Brain microvascular endothelial cell (primary cell): ENCODE results near the gene TCERG1L.

Source experiments
- DNase-seq: peaks from one replicate; pipeline ENCODE4 v3.0.0-alpha.2; 2020
- H3K27ac ChIP-seq: fragments of 250-450 bp; sonication (Bioruptor Pico); 2 replicates; pipeline ENCODE4 v1.5.1; 2020; ENCODE audit warnings: mild to moderate bottlenecking, moderate library complexity
- H3K27me3 ChIP-seq: fragments of 250-450 bp; sonication (Bioruptor Pico); replicated peaks from 2 replicates; pipeline ENCODE4 v1.5.1; 2020; ENCODE audit warnings: mild to moderate bottlenecking
- H3K36me3 ChIP-seq: fragments of 250-450 bp; sonication (Bioruptor Pico); replicated peaks from 2 replicates; pipeline ENCODE4 v1.5.1; 2020; ENCODE audit warnings: mild to moderate bottlenecking
- H3K4me3 ChIP-seq: 2 replicates; pipeline ENCODE4 v1.5.1; 2011; ENCODE audit warnings: low read depth, mild to moderate bottlenecking, control low read depth, low read length, moderate library complexity
- CTCF ChIP-seq: IDR thresholded peaks from 2 replicates; pipeline ENCODE4 v1.5.1; 2011; ENCODE audit warnings: low read depth, mild to moderate bottlenecking, moderate library complexity, low read length, control low read depth, inconsistent platforms; ENCODE audit errors: missing control alignments
- in situ Hi-C: cut with HindIII; loops from 2 replicates; pipeline ENCODE4 v1.10.0; 2017; ENCODE audit warnings: low sequenced_read_pairs, low pct_ligation_motif_present

The TCERG1L gene

DNA sequence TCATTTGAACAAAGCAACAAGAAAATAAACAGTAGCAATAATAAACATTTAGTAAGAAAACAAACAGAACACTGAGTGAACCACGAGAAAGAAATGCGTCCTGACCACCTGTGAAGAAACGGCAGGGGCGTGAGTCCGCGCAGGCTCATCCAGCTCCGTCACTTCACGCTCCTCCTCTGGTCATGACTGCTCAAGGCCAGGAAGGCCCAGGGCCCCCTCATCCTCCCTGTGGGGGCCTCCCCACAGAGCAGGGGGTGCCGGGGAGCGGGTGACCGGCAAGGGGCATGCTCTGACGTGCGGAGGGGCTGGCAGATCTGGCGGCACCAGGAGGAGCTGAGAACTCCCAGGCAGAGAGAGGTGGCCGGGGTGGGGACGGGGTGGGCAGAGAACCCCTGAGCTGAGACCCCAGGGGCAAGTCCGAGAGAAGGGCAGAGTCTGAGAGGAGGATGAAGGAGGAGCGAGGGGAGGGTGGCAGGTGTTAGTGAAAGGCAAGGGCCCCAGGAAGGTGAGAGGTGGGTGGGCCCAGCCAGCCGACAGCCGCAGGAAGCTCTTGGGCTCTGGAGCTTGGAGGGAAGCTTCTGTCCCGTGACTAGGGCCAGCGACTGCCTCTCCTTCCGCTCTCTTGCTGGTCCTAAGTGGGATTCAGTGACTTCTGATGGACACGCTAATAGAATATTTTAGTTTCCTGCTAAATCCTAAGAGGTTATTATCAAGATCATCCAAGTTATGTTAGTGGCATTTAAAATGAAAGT is 223.9 kb downstream of the TCERG1L start:
- in situ Hi-C loops, result no loop called here
- DNase-seq, result no peak
- Histone ChIP-seq H3K27me3 (no peaks in the 10 kb centered on the region), H3K36me3 (no peaks in the 10 kb centered on the region), H3K4me3 (no peak overlapping the region), H3K27ac (no peak overlapping the region)
- TF ChIP-seq CTCF, result no peak

DNA sequence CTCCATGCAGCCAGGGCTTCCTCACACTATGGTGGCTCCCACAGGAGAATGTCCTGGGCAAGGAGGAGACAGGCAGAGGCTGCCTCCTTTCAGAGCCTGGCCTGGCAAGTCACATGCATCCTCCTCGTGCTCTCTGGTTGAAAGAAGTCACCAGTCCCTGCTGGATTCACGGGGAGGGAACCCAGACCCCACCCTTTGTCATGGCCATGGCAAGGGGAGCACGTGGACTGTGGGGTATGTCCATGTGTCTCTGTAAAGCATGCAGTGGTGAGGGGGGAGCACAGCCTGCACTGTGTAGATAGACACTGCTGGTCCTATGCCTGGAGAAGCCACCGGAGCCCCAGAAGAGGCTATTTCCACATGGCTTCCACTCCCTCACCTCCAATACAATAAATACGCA is 225.0 kb downstream of the TCERG1L start:
- Histone ChIP-seq H3K27ac (no peak overlapping the region), H3K27me3 (no peaks in the 10 kb centered on the region), H3K36me3 (no peaks in the 10 kb centered on the region), H3K4me3 (no peak overlapping the region)
- no peak for DNase-seq
- in situ Hi-C loops, result no loop called here
- no peak for TF ChIP-seq CTCF

- no peak for DNase-seq
These were observed 225.4 kb downstream of the TCERG1L start for GRCh38 chr10:131086094-131086493.

GRCh38 chr10:131085091-131085860 is 226.2 kb downstream of the TCERG1L start:
- Histone ChIP-seq H3K27me3 (no peaks in the 10 kb centered on the region), H3K36me3 (no peaks in the 10 kb centered on the region), H3K27ac (no peak overlapping the region), H3K4me3 (no peak overlapping the region)
- TF ChIP-seq CTCF, result no peak
- no peak for DNase-seq
- in situ Hi-C loops, result no loop called here

More at GRCh38 chr10:131086094-131086493, 225.4 kb downstream of the TCERG1L start:
- Histone ChIP-seq H3K4me3 (no peak overlapping the region), H3K36me3 (no peaks in the 10 kb centered on the region), H3K27me3 (no peaks in the 10 kb centered on the region), H3K27ac (no peak overlapping the region)
- in situ Hi-C loops, result no loop called here
- TF ChIP-seq CTCF, result no peak

GRCh38 chr10:131084791-131085090 is 226.8 kb downstream of the TCERG1L start:
- no peak for TF ChIP-seq CTCF
- Histone ChIP-seq H3K27me3 (no peaks in the 10 kb centered on the region), H3K27ac (no peak overlapping the region), H3K4me3 (no peak overlapping the region), H3K36me3 (no peaks in the 10 kb centered on the region)
- no peak for DNase-seq
- in situ Hi-C loops, result no loop called here
